Adrenal gland (tissue), 12 donors: ENCODE results near the gene UBAP2L. TPM values are rescaled to one million over a fixed set of nuclear protein-coding genes. Genes with fewer than 3 reads are reported as not detected.

Source experiments
- DNase-seq, 7 donors: peaks; one replicate each; pipeline ENCODE4 v3.0.0-alpha.2; 2019 to 2020
- H3K27ac ChIP-seq, 5 donors: fragments of 200-600 bp; sonication (generic) in 4 of 5; 1 replicate in 3 of 5; 2 replicates in 2 of 5; pipeline versions ENCODE4 v1.5.1 to v1.8.0; 2016 to 2020; ENCODE audit warnings: mild to moderate bottlenecking in 1 of 5
- H3K27me3 ChIP-seq: fragments of 200-600 bp; 2 replicates; pipeline ENCODE4 v1.8.0; 2021
- H3K36me3 ChIP-seq, 2 donors: fragments of 200-600 bp; replicated peaks in 1 of 2; 1 replicate in 1 of 2; 2 replicates in 1 of 2; pipeline versions ENCODE4 v1.5.1 to v1.8.0; 2018 to 2022
- H3K4me1 ChIP-seq, 2 donors: fragments of 200-600 bp; replicated peaks in 1 of 2; 1 replicate in 1 of 2; 2 replicates in 1 of 2; pipeline versions ENCODE4 v1.5.1 to v1.8.0; 2018 to 2021
- H3K4me3 ChIP-seq, 4 donors: fragments of 200-600 bp; sonication (generic) in 3 of 4; one replicate each; pipeline ENCODE4 v1.5.1; 2016 to 2018
- H3K9me3 ChIP-seq, 3 donors: fragments of 200-600 bp; sonication (generic) in 1 of 3; replicated peaks in 1 of 3; 1 replicate in 2 of 3; 2 replicates in 1 of 3; pipeline versions ENCODE4 v1.5.1 to v1.8.0; 2016 to 2021
- CTCF ChIP-seq, 6 experiments: fragments of 450-650 bp in 4 of 6; fragments of 200-600 bp in 2 of 6; sonication (generic) in 1 of 6; IDR thresholded peaks; 1 replicate in 5 of 6; 2 replicates in 1 of 6; pipeline versions ENCODE4 v1.5.1 to v1.8.0; 2016 to 2021; ENCODE audit warnings: antibody characterized with exemption in 6 of 6, mild to moderate bottlenecking in 2 of 6, moderate library complexity in 1 of 6
- POLR2A ChIP-seq, 2 donors: fragments of 450-650 bp; IDR thresholded peaks; one replicate each; pipeline ENCODE4 v1.6.1; 2017; ENCODE audit warnings: antibody characterized with exemption in 2 of 2, mild to moderate bottlenecking in 2 of 2, moderate library complexity in 1 of 2
- WGBS, 4 donors: extraction: QIAGEN DNeasy Blood & Tissue Kit in 2 of 4; methylation state at CpG; one replicate each; pipeline versions ENCODE4 v1.1.5 to v1.1.7; 2013 to 2017; 5-methylcytosine and 5-hydroxymethylcytosine counted together
- intact Hi-C, 2 donors: fragments of 100-400 bp; cut with DNase I; formaldehyde crosslinking; loops; one replicate each; pipeline versions ENCODE4 v1.14.1 to v1.15.0; 2022 to 2023
- polyA plus RNA-seq, 3 donors: library from polyadenylated mRNA; stranded (reverse); fragments of 200-250 nt in 2 of 3; fragments of 350-450 nt in 1 of 3; fragmentation: Illumina TruSeq in 1 of 3; extraction: RNeasy Lipid Tissue Mini Kit (QIAGEN cat#74804) in 1 of 3; gene quantifications; one replicate each; pipeline ENCODE4 v1.2.3, GENCODE V29; 2013 to 2014
- total RNA-seq, 9 donors: library from RNA; depleted of rRNA in 4 of 9; stranded (reverse); fragments of >200 nt in 4 of 9; fragments of 120-200 nt in 1 of 9; fragmentation: NEBNext Ultra II Directional in 1 of 9; extraction: Animal tissue kit (Norgen Biotek cat#: 25700) in 1 of 9; gene quantifications; one replicate each; pipeline versions ENCODE4 v1.1.0 to v1.2.4, GENCODE V29; 2013 to 2023
- donor health status: healthy with polysubstance abuse.
- donor health status: Bipolar disorder and iron deficiency.
- donor health status: DM: yes; HTN: yes; CAD: no.
- donor health status: DM: no; HTN: no; CAD: no.
- donor health status: DM: no; HTN: no; CAD: no.
- donor health status: DM: yes; HTN: yes; CAD: no.

UBAP2L gene
- total and polyA plus RNA-seq, 12 donors, result 51.0 to 185 (median 95.0) TPM

- intact Hi-C loops, result no loop called here
- peak in 1 of 7 donors; percentile 25 for DNase-seq
- H3K36me3 ChIP-seq, result peaks cover 0 to 91% of the 10 kb centered on the region in 2 donors
- peaks cover 0 to 3% of the 10 kb centered on the region in 2 donors for H3K4me1 ChIP-seq
- no peaks in the 10 kb centered on the region for H3K27me3 ChIP-seq
- no peaks in the 10 kb centered on the region for H3K9me3 ChIP-seq
- no peak for TF ChIP-seq CTCF (IDR thresholded peaks at IDR 0.05)
- no peak overlapping the region for H3K4me3 ChIP-seq
- WGBS, 4 donors, result 79 to 84% (median 82%) methylated on average over 4 of the region's 4 CpGs
- peak overlapping the region in 2 of 5 donors; percentile 14 for H3K27ac ChIP-seq
Observed at GRCh38 chr1:154236855-154237254, 16.1 kb downstream of the UBAP2L start.

- Histone ChIP-seq H3K4me3 (no peak overlapping the region), H3K9me3 (no peaks in the 10 kb centered on the region), H3K27me3 (no peaks in the 10 kb centered on the region), H3K4me1 (peaks cover 0 to 3% of the 10 kb centered on the region in 2 donors), H3K27ac (peak overlapping the region in 1 of 5 donors; percentile 14), H3K36me3 (peaks cover 0 to 92% of the 10 kb centered on the region in 2 donors)
- DNase-seq, result no peak
- no peak for TF ChIP-seq CTCF (IDR thresholded peaks at IDR 0.05)
- TF ChIP-seq POLR2A (IDR thresholded peaks at IDR 0.05), result no peak
- WGBS, 4 donors, result 62 to 85% (median 78%) methylated on average over 2 of the region's 2 CpGs
- intact Hi-C loops, result no loop called here
Observed at GRCh38 chr1:154237435-154237834, 16.7 kb downstream of the UBAP2L start.

GRCh38 chr1:154237880-154238506 lies 17.2 kb downstream of the UBAP2L start:
- Histone ChIP-seq H3K27ac (no peak overlapping the region), H3K4me1 (peaks cover 0 to 3% of the 10 kb centered on the region in 2 donors), H3K36me3 (peaks cover 0 to 92% of the 10 kb centered on the region in 2 donors), H3K27me3 (no peaks in the 10 kb centered on the region), H3K4me3 (no peak overlapping the region), H3K9me3 (no peaks in the 10 kb centered on the region)
- no peak for TF ChIP-seq POLR2A (IDR thresholded peaks at IDR 0.05)
- TF ChIP-seq CTCF (IDR thresholded peaks at IDR 0.05), result no peak
- WGBS, 4 donors, result 92 to 94% (median 94%) methylated on average over 6 of the region's 6 CpGs
- DNase-seq, result no peak
- intact Hi-C loops, result no loop called here

GRCh38 chr1:154239491-154239890 lies 18.7 kb downstream of the UBAP2L start:
- Histone ChIP-seq H3K4me1 (peaks cover 0 to 3% of the 10 kb centered on the region in 2 donors), H3K27ac (no peak overlapping the region), H3K27me3 (no peaks in the 10 kb centered on the region), H3K4me3 (no peak overlapping the region), H3K9me3 (no peaks in the 10 kb centered on the region), H3K36me3 (peaks cover 0 to 93% of the 10 kb centered on the region in 2 donors)
- intact Hi-C loops, result no loop called here
- no peak for DNase-seq
- 91 to 96% (median 95%) methylated on average over 3 of the region's 3 CpGs for WGBS, 4 donors
- TF ChIP-seq CTCF (IDR thresholded peaks at IDR 0.05), result no peak
- no peak for TF ChIP-seq POLR2A (IDR thresholded peaks at IDR 0.05)
